ENCODE results near the gene GRHL3.

GRCh38 chr1:24337455-24337854 lies 18.3 kb downstream of the GRHL3 start:
- TF ChIP-seq CTCF (IDR thresholded peaks at IDR 0.05) = no peak
- no peak for TF ChIP-seq POLR2A (IDR thresholded peaks at IDR 0.05)
- no peak for TF ChIP-seq EP300 (IDR thresholded peaks at IDR 0.05; ENCODE audit: low read depth)
- no peak for TF ChIP-seq POLR2AphosphoS5 (IDR thresholded peaks at IDR 0.05)

All from transverse colon (tissue), 4 donors.